ENCODE results near the gene ORMDL2. TPM values are rescaled to one million over a fixed set of nuclear protein-coding genes. Genes with fewer than 3 reads are reported as not detected.
"Not testable (repeated sequence)": the region's sequence is repeated elsewhere in the genome, so short reads cannot be mapped to it uniquely, and the experiment has no call there.

Gene ORMDL2
- total RNA-seq, 1 donor from 2014 or later, result 15.7 TPM

- DNase-seq, result no peak
- peak; percentile 6 for ATAC-seq
- intact Hi-C loops (cut with micrococcal nuclease), result no loop called here
Observed at GRCh38 chr12:55847033-55847432, 29.2 kb downstream of the ORMDL2 start.

DNA sequence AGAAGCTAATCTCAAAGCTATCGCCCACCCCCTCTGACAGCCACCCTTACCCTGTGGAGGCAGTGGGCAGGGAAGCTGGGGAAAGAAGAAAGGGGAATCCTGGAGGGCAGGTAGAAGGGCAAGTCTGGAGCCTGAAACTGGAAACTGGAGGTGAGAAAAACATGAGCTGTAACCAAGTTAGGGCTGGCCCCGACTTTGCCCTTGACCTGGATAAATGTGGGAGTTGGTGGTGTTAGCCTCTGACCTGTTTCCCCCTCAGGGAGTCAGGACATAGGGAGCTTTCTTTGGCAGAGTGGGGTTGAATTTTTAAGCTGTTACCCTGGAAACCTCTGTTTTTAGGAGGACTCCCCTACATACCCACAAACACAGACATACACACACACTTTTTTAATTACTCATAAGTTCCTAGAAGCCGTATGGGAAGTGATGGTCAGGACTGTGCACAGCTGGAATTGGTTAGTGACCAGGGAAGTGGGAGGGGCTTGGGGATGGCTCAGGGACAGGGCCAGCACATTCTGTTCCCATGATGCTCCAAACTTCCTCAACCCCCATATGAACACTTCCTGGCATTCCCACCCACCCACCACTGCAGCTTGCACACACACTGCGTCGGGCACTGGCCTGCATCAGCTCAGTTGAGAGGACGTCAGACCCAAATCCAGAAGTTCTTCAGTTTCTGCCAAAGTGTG is 29.9 kb downstream of the ORMDL2 start:
- DNase-seq (peak; percentile 88), ATAC-seq (peak; percentile 95)
- intact Hi-C loops (cut with micrococcal nuclease), result no loop called here

DNA sequence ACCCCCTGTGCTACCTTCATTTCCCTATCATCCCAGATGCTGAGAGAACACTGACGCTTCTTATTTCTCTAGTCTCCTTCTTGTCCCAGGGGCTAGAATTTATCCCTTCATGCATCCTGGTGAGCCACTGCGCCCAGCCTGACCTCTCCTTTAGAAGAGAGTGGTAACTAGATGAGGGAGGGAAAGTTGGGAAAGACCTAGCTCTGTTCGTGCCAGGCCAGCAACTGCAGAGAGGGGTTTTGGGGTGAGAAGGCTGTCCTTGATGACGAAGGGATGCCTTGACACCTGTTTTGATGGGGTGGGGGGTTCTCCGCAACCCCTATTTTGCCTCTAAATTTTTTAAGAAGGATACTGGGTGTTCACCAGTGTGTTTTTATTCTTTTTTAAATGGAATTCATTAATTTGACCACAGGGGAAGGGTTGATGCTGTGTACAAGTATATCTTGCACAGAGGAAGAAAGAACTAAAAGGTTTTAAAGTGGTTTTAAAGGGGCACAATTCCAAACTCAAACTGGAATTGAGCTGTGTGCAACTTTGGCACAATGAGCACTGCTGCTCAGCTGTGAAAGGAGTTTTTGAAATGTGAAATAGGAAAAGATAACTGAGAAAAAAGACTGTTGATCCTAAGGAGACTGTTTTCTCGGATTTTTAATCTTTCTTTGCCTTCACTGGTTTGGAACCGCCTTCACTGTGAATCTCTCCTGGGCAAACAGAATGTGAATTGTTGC is 31.9 kb downstream of the ORMDL2 start:
- DNase-seq, result no peak
- intact Hi-C loops (cut with micrococcal nuclease), result no loop called here
- no peak for ATAC-seq

DNA sequence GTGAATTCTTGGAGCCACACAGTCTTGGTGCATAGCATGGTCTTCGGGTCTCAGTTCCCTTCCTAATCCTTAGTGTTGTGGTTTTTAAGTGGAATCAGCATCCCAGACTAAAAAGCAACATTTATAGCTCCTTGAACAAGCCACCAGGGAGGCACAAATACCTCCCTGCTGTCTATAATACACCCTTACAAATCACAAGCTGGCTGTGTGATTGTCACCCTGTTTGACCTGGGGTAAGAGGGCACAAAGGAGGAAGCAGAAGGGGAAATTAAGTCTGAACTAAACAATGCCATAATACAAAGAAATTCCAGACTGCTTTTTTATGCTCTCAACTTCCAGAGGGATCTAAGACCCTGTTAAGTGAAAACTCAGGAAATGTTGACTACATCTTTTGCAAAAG is 32.6 kb downstream of the ORMDL2 start:
- intact Hi-C loops (cut with micrococcal nuclease), result no loop called here
- ATAC-seq (no peak), DNase-seq (no peak)

GRCh38 chr12:55850893-55851292 is 33.1 kb downstream of the ORMDL2 start:
- DNase-seq, result no peak
- intact Hi-C loops (cut with micrococcal nuclease), result no loop called here
- no peak for ATAC-seq

- intact Hi-C loops (cut with micrococcal nuclease), result no loop called here
- no peak for ATAC-seq
- no peak for DNase-seq
Observed at GRCh38 chr12:55852740-55853139, 34.9 kb downstream of the ORMDL2 start.

DNA sequence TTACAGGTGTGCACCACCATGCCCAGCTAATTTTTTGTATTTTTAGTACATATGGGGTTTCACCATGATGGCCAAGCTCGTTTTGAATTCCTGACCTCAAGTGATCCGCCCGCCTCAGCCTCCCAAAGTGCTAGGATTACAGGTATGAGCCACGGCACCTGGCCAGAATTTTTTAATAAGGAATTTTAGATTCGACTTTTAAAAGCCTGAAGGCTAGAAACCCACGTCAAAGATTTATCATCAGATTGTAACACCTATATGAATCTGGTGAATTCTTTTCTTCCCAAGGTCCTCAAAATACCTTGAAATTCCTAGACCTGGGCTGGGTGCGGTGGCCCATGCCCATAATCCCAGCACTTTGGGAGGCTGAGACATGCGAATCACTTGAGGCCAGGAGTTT is 43.6 kb downstream of the ORMDL2 start:
- intact Hi-C loops (cut with micrococcal nuclease), result no loop called here
- no peak for DNase-seq
- ATAC-seq, result no peak

- intact Hi-C loops (cut with micrococcal nuclease), result no loop called here
Observed at GRCh38 chr12:55861871-55862270, 44.0 kb downstream of the ORMDL2 start.

GRCh38 chr12:55862286-55862685 is 44.4 kb downstream of the ORMDL2 start:
- ATAC-seq (no peak), DNase-seq (no peak)
- intact Hi-C loops (cut with micrococcal nuclease), result no loop called here

More at GRCh38 chr12:55861871-55862270, 44.0 kb downstream of the ORMDL2 start:
- no peak for ATAC-seq
- no peak for DNase-seq

GRCh38 chr12:55862931-55863330 is 45.1 kb downstream of the ORMDL2 start:
- intact Hi-C loops (cut with micrococcal nuclease); ATAC-seq; DNase-seq: not testable (repeated sequence)

DNA sequence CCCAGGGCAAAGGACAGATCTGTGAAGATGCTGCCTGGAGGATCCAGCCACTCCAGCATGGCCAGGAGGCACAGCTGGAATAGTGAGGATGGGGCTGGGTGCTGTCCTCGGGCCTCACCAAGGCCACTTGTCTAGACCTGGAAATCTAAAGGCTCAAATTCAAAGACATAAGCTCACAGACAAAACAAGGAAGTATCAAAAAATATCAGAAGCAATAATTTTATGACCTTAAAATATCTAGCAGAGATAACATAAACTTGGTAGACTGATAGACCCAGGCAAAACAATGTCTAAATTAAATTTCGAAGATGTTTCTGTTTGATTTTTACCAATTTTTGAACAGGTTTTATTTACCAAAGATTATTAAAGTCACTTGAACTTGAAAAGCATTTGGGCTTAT is 47.5 kb downstream of the ORMDL2 start:
- no peak for DNase-seq
- intact Hi-C loops (cut with micrococcal nuclease), result no loop called here

GRCh38 chr12:55866454-55867004 is 48.7 kb downstream of the ORMDL2 start:
- intact Hi-C loops (cut with micrococcal nuclease); DNase-seq; ATAC-seq: not testable (repeated sequence)

More for the DNA sequence above, 47.5 kb downstream of the ORMDL2 start:
- ATAC-seq, result no peak

Other genes with a start within 250 kb of the ORMDL2 start
- not detected for gene OR2AP1, start 245.6 kb upstream of the ORMDL2 start, total RNA-seq
- not detected for gene OR10P1, start 181.1 kb upstream of the ORMDL2 start, total RNA-seq
- gene ITGA7, start 110.1 kb upstream of the ORMDL2 start, total RNA-seq, result 488 TPM
- 124 TPM for gene BLOC1S1, start 102.0 kb upstream of the ORMDL2 start, total RNA-seq
- 13.5 TPM for gene RDH5, start 97.6 kb upstream of the ORMDL2 start, total RNA-seq
- 733 TPM for gene CD63, start 89.0 kb upstream of the ORMDL2 start, total RNA-seq
- 8.9 TPM for gene GDF11, start 74.9 kb upstream of the ORMDL2 start, total RNA-seq
- gene SARNP, start 317 bp upstream of the ORMDL2 start, total RNA-seq, result 51.6 TPM
- gene DNAJC14, start 11.5 kb downstream of the ORMDL2 start, total RNA-seq, result 20.3 TPM
- 2.1 TPM for gene MMP19, start 24.9 kb downstream of the ORMDL2 start, total RNA-seq
- 16.2 TPM for gene PYM1, start 109.9 kb downstream of the ORMDL2 start, total RNA-seq
- 6.9 TPM for gene DGKA, start 113.1 kb downstream of the ORMDL2 start, total RNA-seq
- 0.57 TPM for gene PMEL, start 148.0 kb downstream of the ORMDL2 start, total RNA-seq
- gene CDK2, start 148.8 kb downstream of the ORMDL2 start, total RNA-seq, result 8.4 TPM
- gene RAB5B, start 156.0 kb downstream of the ORMDL2 start, total RNA-seq, result 128 TPM
- 27.9 TPM for gene SUOX, start 179.2 kb downstream of the ORMDL2 start, total RNA-seq
- gene IKZF4, start 203.0 kb downstream of the ORMDL2 start, total RNA-seq, result 7.5 TPM
- 41.0 TPM for gene RPS26, start 223.9 kb downstream of the ORMDL2 start, total RNA-seq